ENCODE results near the gene RPS27.

- no peak for TF ChIP-seq TCF12 (IDR thresholded peaks at IDR 0.05; ENCODE audit: low read depth)
- TF ChIP-seq EP300 (IDR thresholded peaks at IDR 0.05; ENCODE audit: borderline replicate concordance): no peak
- TF ChIP-seq RAD21 (IDR thresholded peaks at IDR 0.05; ENCODE audit: low read depth): no peak
- TF ChIP-seq YY1 (IDR thresholded peaks at IDR 0.05; ENCODE audit: low read depth): no peak
Observed at GRCh38 chr1:153944827-153945117, 45.8 kb upstream of the RPS27 start.

All from Ishikawa (cell line).